CD4-positive, alpha-beta T cell treated with Interleukin-6 for 4 hours (primary cell): Measurements from ENCODE around the gene TNS2.
"Not testable (repeated sequence)": the region's sequence is repeated elsewhere in the genome, so short reads cannot be mapped to it uniquely, and the experiment has no call there.

Source experiments
- DNase-seq: peaks from one replicate; pipeline ENCODE4 v3.0.0-alpha.2; 2020; ENCODE audit warnings: mixed read lengths

Gene TNS2

DNA sequence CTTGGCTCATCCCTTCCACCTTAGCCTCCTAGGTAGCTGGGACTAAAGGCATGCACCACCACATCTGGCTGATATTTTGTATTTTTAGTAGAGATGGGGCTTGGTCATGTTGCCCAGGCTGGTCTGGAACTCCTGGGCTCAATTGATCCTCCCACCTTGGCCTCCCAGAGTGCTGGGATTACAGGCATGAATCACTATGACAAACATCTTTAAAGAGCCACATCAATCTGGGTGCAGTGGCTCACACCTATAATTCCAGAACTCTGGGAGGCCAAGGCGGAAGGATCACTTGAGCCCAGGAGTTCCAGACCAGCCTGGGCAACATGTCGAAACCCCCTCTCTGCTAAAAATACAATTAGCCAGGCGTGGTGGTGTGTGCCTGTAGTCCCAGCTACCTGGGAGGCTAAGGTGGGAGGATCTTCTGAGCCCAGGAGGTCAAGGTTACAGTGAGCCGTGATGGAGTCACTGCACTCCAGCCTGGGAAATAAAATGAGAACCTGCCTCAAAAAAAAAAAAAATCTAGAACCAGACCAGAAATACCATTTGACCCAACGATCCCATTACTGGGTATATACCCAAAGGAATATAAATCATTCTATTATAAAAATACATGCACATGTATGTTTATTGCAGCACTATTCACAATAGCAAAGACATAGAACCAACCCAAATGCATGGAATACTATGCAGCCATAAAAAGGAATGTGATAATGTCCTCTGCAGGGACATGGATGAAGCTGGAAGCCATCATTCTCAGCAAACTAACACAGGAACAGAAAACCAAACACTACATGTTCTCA lies 45.1 kb downstream of the TNS2 start:
- not testable (repeated sequence) for DNase-seq

DNA sequence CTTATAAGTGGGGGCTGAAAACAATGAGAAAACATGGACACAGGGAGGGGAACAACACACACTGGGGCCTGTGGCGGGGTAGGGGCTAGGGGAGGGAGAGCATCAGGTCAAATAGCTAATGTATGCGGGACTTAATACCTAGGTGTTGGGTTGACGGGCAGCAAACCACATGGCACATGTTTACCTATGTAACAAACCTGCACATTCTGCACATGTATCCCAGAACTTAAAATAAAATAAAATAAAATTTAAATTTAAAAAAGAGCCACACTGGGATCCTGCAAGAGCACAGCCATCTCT lies 45.7 kb downstream of the TNS2 start:
- not testable (repeated sequence) for DNase-seq

GRCh38 chr12:53096089-53096741 lies 46.4 kb downstream of the TNS2 start:
- DNase-seq, result no peak

GRCh38 chr12:53096759-53097158 lies 46.9 kb downstream of the TNS2 start:
- DNase-seq, result no peak

- DNase-seq, result no peak
Measured at GRCh38 chr12:53097207-53097563, 47.3 kb downstream of the TNS2 start.

DNA sequence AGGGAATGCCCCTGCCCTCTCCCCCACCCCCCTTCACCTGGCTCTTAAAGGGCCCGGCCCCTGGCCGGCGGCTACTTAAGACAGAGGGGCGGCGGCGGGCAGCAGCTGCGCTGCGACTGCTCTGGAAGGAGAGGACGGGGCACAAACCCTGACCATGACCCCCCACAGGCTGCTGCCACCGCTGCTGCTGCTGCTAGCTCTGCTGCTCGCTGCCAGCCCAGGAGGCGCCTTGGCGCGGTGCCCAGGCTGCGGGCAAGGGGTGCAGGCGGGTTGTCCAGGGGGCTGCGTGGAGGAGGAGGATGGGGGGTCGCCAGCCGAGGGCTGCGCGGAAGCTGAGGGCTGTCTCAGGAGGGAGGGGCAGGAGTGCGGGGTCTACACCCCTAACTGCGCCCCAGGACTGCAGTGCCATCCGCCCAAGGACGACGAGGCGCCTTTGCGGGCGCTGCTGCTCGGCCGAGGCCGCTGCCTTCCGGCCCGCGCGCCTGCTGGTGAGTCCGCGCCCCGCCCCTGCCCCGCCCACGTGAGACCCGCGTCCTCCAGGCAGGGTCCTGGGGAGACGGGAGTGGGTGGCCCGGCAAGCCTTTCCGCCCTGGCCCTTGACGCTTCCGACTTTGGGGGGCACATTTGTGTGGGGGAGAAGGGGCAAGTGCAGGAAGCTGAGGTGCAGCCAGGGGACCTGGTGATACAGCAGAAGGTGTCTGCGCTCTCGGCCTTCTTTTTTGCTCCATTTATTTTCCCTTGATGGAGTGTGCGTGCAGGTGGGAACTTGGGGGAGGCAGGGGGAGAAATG lies 47.9 kb downstream of the TNS2 start, which contains the start of gene IGFBP6:
Gene IGFBP6 (plus strand): TSS at position 104 of the 790 bp plus-strand sequence. CDS start 51 bp downstream, at position 155.
- DNase-seq, result peak; percentile 72

DNA sequence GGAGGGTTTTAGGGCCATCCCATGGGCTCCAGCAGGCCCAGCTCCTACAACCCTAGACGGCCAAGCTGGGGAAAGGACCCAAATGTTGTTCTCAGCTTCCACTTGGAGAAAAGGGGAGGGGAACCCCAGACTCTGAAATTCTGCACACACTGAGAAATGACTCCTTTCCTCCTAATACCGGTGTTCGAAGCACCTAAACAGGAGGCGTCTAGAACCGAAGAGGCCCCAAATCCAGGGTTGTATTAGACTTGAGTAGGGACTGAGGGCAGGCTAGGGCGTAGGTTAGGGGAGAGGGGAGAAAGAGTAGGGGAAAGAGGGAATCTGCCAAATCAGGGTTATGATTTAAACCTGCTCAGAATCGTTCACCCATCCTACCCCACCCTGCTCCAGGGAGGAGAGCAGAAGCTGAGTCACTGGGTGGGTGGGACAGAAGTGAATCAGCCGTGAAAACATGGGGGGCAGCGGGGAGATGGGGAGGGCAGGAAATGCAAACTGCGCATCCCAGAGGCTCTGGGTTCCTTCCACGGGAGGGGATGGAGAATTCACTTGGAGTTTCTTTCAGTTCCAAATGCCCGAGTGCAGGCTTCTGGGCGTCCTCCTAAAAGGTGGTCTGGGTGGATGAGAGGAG lies 48.6 kb downstream of the TNS2 start:
- peak; percentile 34 for DNase-seq

- DNase-seq, result peak; percentile 91
Measured at GRCh38 chr12:53099071-53099882, 49.4 kb downstream of the TNS2 start.

GRCh38 chr12:53100466-53101151 lies 50.7 kb downstream of the TNS2 start:
- no peak for DNase-seq

- no peak for DNase-seq
Measured at GRCh38 chr12:53101266-53101665, 51.4 kb downstream of the TNS2 start.

GRCh38 chr12:53101931-53102781 lies 52.3 kb downstream of the TNS2 start:
- no peak for DNase-seq

DNA sequence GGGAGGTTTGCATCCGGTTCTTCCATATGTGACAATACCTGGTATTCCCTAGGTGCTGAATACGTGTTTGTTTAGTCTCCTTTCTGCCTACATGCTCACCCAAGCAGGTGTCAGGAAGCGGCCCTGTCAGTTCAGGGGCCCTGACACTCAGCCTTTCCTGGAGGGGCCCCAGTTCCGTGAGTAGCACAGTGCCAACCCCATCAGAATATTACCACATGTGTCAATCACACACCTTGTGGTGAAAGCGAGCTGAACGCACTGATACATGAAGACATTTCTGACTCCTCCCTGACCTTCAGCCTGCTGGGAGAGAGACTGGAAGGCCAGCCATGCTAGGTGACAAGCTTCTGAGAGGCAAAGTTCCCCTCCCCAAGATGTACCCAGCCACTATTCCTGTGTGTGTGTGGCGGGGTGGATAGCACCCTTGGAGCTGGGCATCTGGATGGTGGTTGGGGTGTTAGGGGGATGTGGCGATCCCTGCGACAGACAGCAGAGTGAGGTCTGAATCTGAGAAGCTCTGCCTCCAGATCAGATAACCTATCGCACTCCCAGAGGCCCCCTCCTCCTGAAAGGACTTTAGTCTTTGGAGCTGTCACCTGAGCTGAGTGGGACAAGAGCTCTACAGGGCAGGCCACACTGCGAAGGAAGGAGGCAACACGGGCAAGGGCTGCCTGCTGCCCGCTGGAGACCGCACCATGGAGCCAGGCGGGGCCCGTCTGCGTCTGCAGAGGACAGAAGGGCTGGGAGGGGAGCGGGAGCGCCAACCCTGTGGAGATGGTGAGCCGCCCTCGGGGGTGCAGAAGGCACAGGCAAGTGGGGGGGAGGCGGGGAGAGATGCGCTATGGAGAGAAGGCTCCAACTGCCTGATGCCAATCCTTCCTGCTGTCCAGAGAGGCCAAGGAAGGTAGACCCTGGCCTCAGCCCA lies 53.3 kb downstream of the TNS2 start, which contains the start of gene SOAT2:
Gene SOAT2 (plus strand): TSS at position 604 of the 925 bp plus-strand sequence. CDS start 92 bp downstream, at position 696.
- DNase-seq, result peak; percentile 66

DNA sequence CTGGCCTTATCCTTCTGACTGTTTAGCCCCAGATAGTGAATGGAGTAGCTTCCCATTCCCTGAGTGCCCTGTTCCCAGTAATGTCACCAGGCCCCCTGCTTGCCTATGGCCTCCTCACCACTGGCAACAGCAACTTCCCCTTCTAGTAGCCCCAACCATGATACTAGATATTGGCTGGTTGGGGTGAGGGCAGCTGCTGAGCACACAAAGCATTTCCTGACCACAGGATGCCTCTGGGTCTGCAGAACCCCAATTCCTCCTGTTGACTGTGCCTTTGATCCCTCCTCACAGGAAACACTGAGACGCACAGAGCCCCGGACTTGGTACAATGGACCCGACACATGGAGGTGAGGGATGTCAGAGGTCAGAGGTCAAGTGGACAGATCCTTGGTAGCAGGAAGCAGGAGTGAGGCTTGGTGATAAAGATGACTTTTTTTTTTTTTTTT lies 54.0 kb downstream of the TNS2 start:
- peak; percentile 35 for DNase-seq

DNA sequence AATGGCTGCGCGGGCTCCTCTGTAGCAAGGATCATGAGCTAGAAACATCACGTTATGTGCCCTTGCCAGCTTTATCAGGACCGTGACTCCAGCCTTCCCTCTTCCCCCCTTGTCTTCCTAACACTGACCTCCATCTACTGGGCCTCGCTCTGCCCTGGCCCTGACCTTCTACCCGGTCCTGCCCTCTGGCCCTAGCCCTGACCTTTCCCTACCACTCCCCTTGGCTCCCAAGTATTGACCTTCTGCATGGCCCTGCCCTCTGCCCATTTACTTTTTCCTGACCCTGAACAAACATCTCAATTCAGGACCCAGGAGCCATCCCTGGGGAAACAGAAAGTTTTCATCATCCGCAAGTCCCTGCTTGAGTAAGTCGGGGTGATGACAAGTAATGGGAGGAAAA lies 55.4 kb downstream of the TNS2 start:
- no peak for DNase-seq

DNA sequence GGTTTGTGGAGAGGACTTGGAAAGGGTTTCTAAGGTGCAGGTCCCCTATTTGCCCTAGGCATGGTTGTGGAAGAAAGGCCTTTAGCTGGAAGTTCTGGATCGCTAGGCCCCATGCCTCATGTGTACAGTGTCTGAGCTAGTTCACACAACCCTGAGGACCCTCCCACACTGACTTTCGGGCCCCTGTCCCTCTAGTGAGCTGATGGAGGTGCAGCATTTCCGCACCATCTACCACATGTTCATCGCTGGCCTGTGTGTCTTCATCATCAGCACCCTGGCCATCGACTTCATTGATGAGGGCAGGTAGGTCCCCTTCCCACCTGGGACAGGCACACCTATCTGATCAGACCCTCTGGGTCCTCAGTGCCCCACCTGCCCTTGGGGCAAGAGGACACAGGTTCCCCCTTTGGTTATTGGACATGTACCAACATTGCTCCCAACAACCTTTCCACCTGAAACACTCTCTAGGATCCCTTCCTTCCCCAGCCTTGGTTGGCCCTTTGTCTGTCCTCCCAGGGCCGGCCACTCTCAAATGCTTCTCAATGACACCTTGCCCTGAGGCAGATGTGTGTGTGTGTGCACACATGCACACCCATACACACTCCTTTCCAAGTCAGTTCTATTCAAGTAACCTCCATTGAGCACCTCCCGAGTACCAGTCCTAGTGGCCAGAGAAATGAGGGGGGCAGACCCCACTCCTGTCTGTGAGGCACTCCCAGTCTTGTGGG lies 56.0 kb downstream of the TNS2 start:
- DNase-seq, result no peak

DNA sequence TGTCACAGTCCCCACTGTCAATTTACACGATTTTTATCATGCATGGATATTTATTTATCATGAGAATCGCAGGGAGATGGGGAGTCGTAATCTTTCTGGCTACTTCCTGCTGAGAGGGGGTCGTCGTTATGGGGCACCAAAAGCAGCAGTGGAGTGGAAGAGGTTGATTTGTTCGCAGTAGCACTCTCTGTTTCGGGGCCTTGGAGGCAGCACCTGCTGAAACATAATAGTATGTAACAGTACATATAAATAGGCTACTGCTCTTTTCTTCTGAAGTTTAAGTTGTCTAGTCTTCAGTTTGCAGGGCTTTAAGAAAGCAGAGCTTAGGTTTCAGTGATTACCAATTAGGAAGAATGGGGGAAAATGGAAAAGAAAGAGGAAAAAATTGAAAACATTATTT lies 57.3 kb downstream of the TNS2 start:
- DNase-seq, result no peak

DNA sequence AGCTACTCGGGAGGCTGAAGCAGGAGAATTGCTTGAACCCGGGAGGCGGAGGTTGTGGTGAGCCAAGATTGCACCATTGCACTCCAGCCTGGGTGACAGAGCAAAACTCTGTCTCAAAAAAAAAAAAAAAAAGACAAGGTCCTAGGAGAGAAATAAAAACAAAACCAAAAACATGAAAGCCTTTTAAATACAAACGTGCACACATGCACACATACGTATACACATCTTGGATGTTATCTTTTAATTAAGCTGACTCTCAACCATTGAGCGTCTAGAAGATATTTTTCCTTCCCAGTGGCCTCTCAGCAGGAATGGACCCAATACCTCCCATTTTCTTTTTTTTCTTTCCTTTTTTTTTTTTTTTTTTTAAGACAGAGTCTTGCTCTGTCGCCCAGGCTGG lies 62.6 kb downstream of the TNS2 start:
- not testable (repeated sequence) for DNase-seq

GRCh38 chr12:53113136-53113705 lies 63.4 kb downstream of the TNS2 start:
- no peak for DNase-seq
